Transverse colon (tissue), 4 donors: ENCODE measurements around the gene SHB. TPM values are rescaled to one million over a fixed set of nuclear protein-coding genes. Genes with fewer than 3 reads are reported as not detected.

Experiments
- DNase-seq: peaks from one replicate; pipeline ENCODE4 v3.0.0-alpha.2; 2019
- H3K27ac ChIP-seq, 4 donors: fragments of 200-600 bp; sonication (generic); 2 replicates each; pipeline ENCODE4 v1.5.1; 2016 to 2018; ENCODE audit warnings: inconsistent platforms in 4 of 4
- H3K27me3 ChIP-seq: fragments of 200-600 bp; sonication (generic); 2 replicates; pipeline ENCODE4 v1.5.1; 2017; ENCODE audit warnings: inconsistent platforms
- H3K36me3 ChIP-seq, 4 donors: fragments of 200-600 bp; sonication (generic); 2 replicates each; pipeline ENCODE4 v1.5.1; 2017 to 2019; ENCODE audit warnings: inconsistent platforms in 4 of 4
- H3K4me1 ChIP-seq, 4 donors: fragments of 200-600 bp; sonication (generic); 2 replicates each; pipeline ENCODE4 v1.5.1; 2017 to 2020; ENCODE audit warnings: inconsistent platforms in 4 of 4
- H3K4me3 ChIP-seq, 4 donors: fragments of 200-600 bp; sonication (generic); 1 replicate in 1 of 4; 2 replicates in 3 of 4; pipeline versions ENCODE4 v1.5.1 to v1.6.1; 2017 to 2019; ENCODE audit warnings: inconsistent platforms in 4 of 4
- H3K9me3 ChIP-seq, 2 donors: fragments of 200-600 bp; sonication (generic); 2 replicates each; pipeline ENCODE4 v1.5.1; 2017 to 2019; ENCODE audit warnings: inconsistent platforms in 2 of 2
- EP300 ChIP-seq: sonication (generic); formaldehyde crosslinking; IDR thresholded peaks from one replicate; pipeline ENCODE4 v1.6.1; 2017; ENCODE audit warnings: antibody characterized with exemption, low read depth
- POLR2A ChIP-seq: fragments of 450-650 bp; IDR thresholded peaks from one replicate; pipeline ENCODE4 v1.6.1; 2016; ENCODE audit warnings: antibody characterized with exemption, mild to moderate bottlenecking, moderate library complexity
- POLR2AphosphoS5 ChIP-seq, 3 donors: sonication (generic); formaldehyde crosslinking; IDR thresholded peaks; one replicate each; pipeline ENCODE4 v1.6.1; 2016; ENCODE audit warnings: antibody characterized with exemption in 3 of 3
- WGBS, 2 donors: methylation state at CpG; one replicate each; pipeline ENCODE4 v1.1.5; 2018; ENCODE audit warnings: low coverage in 1 of 2; 5-methylcytosine and 5-hydroxymethylcytosine counted together
- in situ Hi-C, 4 donors: fragments of 200-750 bp; cut with MboI; loops; one replicate each; pipeline versions ENCODE4 v1.15.0 to v1.15.1; 2017; ENCODE audit warnings: low sequenced_read_pairs in 3 of 4, low pct_ligation_motif_present in 1 of 4, low pct_unique_long_range_greater_than_20kb in 1 of 4
- intact Hi-C: fragments of 100-400 bp; cut with DNase I; formaldehyde crosslinking; loops from one replicate; pipeline ENCODE4 v1.15.1; 2023; ENCODE audit warnings: low total_unique reads
- total RNA-seq, 4 donors: library from RNA; depleted of rRNA; stranded (reverse); fragments of >200 nt; gene quantifications; one replicate each; pipeline ENCODE4 v1.1.0, GENCODE V29; 2016
- TF ChIP-seq, protein P1 (sequence below), 5 experiments: fragments of 200-600 bp in 3 of 5; fragments of 450-650 bp in 2 of 5; sonication (generic) in 3 of 5; IDR thresholded peaks; 1 replicate in 2 of 5; 2 replicates in 3 of 5; pipeline ENCODE4 v1.5.1; 2016 to 2017; ENCODE audit warnings: antibody characterized with exemption in 5 of 5, inconsistent platforms in 3 of 5, mild to moderate bottlenecking in 2 of 5, moderate library complexity in 1 of 5

The SHB gene
- total RNA-seq, 4 donors from 2014 or later = 11.9 to 33.7 (median 22.2) TPM

DNA sequence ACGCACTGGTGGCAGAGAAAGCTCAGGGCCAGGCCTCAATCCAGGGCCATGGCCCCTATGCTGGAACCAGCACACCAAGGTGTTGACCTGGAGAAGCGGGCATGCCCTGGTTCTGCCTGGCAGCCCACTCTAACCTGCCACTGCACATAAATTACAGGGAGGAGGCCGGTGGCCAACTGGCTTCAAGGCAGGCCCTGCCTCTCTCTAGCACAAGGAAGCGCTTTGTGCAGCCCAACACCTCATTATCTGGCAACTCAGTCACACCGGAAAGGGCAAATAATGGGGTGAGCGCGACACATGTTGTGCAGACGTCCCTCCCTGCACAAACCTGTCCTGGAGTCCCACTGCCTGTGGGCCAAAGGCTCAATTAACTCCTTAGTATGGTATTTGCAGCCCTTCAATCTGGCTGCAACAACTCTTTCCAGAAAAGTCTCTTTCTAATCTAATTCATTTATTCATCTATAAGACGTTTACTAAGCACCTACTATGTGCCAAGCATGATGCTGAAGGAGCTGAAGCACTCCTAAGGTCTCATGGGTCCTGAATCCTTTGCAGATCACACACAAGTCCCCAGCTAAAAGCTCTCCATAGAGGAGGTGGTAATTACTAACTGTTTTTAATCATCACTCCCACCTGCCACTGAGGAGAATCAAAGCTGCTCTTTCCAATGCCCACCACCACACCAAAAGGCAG, 24.9 kb downstream of the SHB start:
- Histone ChIP-seq H3K4me1 (peaks cover 25 to 53% (median 39%) of the 10 kb centered on the region in 4 donors), H3K4me3 (no peak overlapping the region)
- TF ChIP-seq POLR2AphosphoS5 (IDR thresholded peaks at IDR 0.05) (no peak), EP300 (no peak), POLR2A (no peak)
- TF ChIP-seq, protein P1, sequence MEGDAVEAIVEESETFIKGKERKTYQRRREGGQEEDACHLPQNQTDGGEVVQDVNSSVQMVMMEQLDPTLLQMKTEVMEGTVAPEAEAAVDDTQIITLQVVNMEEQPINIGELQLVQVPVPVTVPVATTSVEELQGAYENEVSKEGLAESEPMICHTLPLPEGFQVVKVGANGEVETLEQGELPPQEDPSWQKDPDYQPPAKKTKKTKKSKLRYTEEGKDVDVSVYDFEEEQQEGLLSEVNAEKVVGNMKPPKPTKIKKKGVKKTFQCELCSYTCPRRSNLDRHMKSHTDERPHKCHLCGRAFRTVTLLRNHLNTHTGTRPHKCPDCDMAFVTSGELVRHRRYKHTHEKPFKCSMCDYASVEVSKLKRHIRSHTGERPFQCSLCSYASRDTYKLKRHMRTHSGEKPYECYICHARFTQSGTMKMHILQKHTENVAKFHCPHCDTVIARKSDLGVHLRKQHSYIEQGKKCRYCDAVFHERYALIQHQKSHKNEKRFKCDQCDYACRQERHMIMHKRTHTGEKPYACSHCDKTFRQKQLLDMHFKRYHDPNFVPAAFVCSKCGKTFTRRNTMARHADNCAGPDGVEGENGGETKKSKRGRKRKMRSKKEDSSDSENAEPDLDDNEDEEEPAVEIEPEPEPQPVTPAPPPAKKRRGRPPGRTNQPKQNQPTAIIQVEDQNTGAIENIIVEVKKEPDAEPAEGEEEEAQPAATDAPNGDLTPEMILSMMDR (IDR thresholded peaks at IDR 0.05) = no peak

DNA sequence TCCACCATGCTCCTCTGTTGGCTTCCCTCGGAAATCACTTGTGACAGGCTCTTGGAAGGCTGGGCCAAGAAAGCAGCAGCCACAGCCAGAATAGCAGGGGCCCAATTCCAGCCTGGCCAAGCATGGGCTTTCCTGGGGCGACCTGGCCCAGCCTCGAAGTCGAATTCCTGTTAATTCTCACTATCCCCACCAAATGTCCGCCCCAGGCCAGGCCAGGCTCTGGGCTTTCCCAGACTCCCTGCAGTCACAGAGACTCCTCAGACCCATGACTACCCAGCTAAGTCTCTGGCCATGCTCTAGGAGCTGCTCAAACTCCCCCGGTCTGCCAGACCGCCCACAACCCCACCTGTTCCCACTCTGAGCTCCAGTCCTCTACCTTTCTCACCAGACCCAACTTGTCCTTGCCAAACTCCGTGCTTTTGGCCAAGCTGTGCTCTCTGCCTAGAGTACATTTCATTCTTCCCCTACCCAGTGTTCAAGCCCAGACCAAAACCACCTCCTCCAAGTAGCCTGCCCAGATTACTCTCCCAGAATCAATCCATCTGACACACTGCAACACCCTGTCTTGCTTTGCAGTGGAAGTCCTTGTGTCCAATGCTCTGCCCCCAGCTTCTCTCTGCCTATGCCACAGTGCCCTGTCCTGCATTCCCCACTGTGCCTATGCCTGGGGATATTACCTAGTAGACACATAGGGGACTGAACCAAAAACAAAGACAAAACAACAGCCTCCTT, 26.2 kb downstream of the SHB start:
- DNase-seq = no peak
- no peak for TF ChIP-seq POLR2AphosphoS5 (IDR thresholded peaks at IDR 0.05)
- no peak for TF ChIP-seq EP300
- no peak for TF ChIP-seq POLR2A
- TF ChIP-seq, protein P1 (IDR thresholded peaks at IDR 0.05) = no peak
- in situ Hi-C loops = no loop called here
- intact Hi-C loops = no loop called here
- Histone ChIP-seq H3K4me1 (peaks cover 18 to 53% (median 40%) of the 10 kb centered on the region in 4 donors), H3K27ac (peak overlapping the region in 1 of 4 donors; percentile 35), H3K9me3 (no peaks in the 10 kb centered on the region), H3K27me3 (no peaks in the 10 kb centered on the region), H3K4me3 (no peak overlapping the region), H3K36me3 (no peaks in the 10 kb centered on the region)
- WGBS, 2 donors = 77 to 92% methylated on average over 4 to 5 of the region's 8 CpGs

More for the DNA sequence above, 24.9 kb downstream of the SHB start:
- WGBS, 2 donors = 77 to 86% methylated on average over 1 to 9 of the region's 9 CpGs
- Histone ChIP-seq H3K9me3 (no peaks in the 10 kb centered on the region), H3K27me3 (no peaks in the 10 kb centered on the region), H3K36me3 (no peaks in the 10 kb centered on the region), H3K27ac (no peak overlapping the region)
- in situ Hi-C loops (no loop called here), intact Hi-C loops (no loop called here)
- no peak for DNase-seq

DNA sequence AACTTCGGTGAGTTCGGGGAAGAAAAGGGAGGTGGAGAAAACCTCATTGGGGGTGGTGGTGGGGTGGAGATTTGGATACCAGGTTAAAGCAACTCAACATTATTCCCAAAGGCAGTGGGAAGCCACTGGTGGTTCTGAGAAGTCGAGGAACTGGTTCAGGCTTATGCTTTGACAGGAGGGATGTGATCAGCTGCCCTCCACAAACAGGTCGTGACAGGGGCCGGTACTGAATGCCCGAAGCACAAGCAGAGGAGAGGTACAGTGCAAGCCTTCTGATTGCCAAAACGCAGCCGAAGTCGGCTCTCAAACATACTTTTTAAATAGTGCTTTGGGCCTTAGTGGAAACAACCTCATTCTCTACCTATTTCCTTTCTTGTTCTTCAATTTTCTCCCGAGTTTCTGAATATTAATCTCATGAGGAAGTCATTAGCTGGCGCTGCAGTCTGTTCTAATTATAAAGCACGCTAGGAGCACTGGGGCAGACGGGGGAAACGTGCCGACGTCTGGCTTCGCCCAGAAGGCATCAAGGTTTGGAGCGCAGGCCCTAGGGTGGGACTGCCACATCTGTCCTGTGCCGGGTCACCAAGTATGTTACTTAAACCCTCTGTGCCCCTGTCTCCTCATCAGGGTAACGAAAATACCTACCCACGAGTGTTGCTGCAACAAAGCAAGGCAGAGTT, 27.3 kb downstream of the SHB start:
- Histone ChIP-seq H3K36me3 (no peaks in the 10 kb centered on the region), H3K4me1 (peaks cover 8 to 48% (median 35%) of the 10 kb centered on the region in 4 donors), H3K27me3 (no peaks in the 10 kb centered on the region), H3K4me3 (no peak overlapping the region), H3K9me3 (no peaks in the 10 kb centered on the region), H3K27ac (no peak overlapping the region)
- intact Hi-C loops (no loop called here), in situ Hi-C loops (no loop called here)
- no peak for TF ChIP-seq POLR2A
- TF ChIP-seq, protein P1 (IDR thresholded peaks at IDR 0.05) = no peak
- TF ChIP-seq EP300 = no peak
- TF ChIP-seq POLR2AphosphoS5 (IDR thresholded peaks at IDR 0.05) = no peak
- 78 to 89% methylated on average over 3 to 21 of the region's 21 CpGs for WGBS, 2 donors
- no peak for DNase-seq
